SHP77 (cell line): ENCODE results near the gene UBE2Z.
A peak's percentile ranks its signal among the peaks of the same experiment; 100 is the strongest.
"Not testable (repeated sequence)": the region's sequence is repeated elsewhere in the genome, so short reads cannot be mapped to it uniquely, and the experiment has no call there.

ENCODE experiments used
- DNase-seq, 2 experiments: peaks; one replicate each; lab custom pipeline; 2025; lab: John Stamatoyannopoulos, UW

Gene UBE2Z

DNA sequence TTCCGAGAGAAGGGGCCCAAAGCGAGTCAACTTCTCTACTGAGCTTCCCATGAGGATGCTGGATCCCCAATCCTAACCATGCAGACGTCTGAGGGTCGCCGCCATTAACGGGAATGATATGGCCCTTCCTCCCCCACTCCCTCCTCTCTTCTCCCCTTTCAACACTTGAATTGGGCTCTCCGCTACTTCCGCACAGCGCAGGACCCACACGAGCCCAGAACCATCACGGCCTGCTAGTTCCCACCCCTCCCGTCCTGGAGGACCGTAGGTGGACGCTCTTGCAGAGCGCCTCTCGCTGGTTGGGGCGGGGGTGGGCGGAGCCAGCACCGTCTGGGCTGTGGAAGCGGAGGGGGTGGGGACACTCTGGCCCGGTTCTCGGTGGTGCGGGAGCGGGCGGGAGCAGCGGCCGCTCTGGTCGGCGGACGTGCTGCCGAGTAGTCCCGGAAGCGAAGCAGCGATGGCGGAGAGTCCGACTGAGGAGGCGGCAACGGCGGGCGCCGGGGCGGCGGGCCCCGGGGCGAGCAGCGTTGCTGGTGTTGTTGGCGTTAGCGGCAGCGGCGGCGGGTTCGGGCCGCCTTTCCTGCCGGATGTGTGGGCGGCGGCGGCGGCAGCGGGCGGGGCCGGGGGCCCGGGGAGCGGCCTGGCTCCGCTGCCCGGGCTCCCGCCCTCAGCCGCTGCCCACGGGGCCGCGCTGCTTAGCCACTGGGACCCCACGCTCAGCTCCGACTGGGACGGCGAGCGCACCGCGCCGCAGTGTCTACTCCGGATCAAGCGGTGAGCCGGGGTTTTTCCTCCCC, at the start of gene UBE2Z:
UBE2Z (plus strand) TSS at position 361 of the 797 bp plus-strand sequence; CDS start at position 458, 97 bp downstream.
- peak; percentile 94 to 96 for DNase-seq

DNA sequence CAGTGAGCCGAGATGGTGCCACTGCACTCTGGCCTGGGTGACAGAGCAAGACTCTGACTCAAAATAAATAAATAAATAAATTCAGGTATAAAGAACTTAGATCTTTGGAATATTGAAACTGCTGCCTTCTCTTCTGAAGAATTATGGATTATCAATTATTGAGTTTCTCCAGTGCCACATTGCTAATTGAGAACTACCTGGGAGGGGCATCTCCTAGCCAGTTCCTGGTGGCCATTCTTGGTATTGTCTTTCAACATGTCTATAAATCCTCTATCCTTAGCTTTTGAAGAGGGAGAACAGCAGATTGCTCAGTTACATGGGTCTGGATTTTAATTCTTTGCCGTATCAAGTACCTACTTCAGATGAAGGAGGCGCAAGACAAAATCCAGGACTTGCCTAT, 48.2 kb upstream of the UBE2Z start:
- no peak for DNase-seq

DNA sequence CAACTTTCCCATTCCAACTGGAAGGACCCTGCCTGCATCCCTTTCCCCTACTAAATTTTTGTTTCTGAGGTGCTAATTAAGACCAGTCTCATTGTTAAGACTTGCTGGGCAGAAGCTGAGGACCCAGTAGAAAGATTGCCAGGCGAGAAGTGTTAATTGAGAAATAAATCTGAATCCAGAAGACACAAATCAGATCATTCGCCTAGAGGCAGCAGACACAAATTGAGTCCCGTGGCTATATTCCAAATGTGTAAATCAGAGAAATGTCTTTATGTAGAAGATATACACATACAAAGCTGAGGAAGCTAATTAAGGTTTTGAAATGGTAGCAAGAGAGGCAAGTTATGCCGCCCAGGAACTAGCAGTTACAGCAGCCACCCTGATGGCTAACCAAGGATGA, 47.8 kb upstream of the UBE2Z start:
- no peak for DNase-seq

DNA sequence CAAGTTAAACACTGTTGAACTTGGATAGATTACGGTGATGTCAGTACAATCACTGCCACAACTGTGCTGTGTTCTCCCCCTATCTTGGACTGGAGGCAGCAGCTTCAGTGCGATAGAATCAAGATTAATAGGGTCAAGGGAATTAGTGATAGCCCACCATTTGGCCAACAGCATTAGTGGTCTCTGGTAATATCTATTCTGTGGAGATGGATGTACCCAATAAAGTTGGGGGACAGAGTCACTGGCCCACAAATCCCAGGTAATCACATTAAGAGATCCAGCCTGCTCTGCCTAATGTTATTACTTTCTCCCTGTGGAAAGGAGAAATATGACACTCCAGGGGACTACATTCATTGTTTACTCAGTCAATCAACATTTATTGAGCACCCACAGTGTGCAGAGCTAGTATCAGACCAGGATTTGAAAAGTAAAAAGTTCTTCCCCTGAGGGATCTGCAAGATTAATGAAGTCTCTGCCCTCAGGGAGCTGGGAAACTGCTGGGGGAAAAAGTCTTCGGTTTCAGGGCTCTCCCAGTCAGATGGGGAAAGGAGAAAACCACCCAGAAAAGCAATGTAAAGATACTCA, 39.2 kb upstream of the UBE2Z start:
- no peak for DNase-seq

DNA sequence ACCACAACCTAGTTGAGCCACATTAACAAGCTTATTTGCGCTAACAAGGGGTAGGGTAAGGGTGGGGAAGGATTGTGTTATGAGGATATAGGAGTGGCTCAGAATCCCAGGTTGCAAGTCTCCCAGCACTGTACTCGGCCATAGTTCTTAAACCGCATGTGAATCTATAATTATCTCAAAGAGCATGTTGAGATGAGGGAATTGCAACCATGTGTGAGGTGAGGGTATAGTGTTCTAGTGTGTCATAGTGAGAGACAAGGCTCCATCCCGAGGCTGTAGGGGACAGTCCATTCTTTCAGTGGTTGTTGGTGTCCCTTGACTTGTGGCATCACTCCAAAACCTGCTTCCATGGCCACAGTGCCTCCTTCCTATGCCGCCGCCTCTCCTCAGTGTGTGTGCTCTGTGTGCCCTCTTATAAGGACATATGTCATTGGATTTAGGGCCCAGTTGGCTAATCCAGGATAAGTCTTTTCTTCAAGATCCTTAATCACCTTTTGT, 38.3 kb upstream of the UBE2Z start:
- DNase-seq = no peak

DNA sequence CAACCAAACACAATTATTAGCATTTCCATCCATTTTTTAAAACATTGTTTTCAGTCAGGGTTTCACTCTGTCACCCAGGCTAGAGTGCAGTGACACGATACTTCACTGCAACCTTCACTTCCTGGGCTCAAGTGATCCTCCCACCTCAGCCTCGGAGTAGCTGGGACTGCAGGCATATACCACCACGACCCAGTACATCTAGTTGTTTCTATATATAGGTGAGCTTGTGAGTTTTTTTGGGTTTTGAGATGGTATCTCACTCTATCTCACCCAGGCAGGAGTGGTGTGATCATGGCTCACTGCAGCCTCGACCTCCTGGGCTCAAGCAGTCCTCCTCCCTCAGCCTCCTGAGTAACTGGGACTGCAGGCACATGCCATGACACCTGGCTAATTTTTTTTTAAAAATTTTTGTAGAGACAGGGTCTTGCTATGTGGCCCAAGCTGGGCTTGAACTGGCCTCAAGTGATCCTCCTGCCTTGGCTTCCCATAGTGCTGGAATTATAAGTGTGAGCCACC, 37.1 kb upstream of the UBE2Z start:
- DNase-seq = no peak

DNA sequence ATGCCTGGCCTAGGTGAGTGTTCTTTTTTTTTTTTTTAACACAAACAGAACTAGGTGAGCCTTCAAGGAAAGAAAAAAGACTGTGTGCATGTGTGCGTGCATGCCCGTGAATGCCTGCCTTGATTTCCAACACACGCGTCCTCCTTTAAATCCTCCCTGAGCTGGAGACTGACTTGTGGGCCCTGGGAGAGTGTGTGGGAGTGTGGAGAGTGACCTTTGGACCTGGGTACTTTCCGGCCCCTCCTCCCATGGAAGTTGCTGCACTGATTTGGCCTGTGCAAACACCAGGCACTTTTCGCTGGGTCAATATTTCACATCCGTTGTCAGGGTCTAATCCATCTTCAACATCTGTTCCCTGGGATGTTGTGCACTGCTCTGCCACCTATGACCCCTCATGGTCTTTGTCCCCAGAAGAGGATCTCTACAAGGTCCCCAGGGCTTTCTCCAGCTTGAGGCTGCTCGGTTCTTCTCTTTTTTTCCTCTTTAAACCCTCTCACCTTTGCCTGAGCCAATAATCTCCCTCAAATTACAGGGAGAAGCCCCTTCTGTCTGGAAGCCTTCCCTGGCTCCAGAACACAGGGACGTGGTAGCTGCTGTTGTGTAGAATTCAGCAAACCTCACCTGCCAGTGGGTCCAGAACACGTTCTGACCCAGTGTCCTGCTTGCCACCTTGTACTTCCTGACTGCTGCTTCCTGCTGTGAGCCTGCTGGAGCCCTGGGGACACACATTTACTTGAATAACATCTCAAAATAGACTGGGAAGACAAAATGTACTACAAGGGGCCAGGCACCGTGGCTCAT, 36.5 kb upstream of the UBE2Z start:
- peak in 1 of 2 experiments; percentile 6 for DNase-seq

DNA sequence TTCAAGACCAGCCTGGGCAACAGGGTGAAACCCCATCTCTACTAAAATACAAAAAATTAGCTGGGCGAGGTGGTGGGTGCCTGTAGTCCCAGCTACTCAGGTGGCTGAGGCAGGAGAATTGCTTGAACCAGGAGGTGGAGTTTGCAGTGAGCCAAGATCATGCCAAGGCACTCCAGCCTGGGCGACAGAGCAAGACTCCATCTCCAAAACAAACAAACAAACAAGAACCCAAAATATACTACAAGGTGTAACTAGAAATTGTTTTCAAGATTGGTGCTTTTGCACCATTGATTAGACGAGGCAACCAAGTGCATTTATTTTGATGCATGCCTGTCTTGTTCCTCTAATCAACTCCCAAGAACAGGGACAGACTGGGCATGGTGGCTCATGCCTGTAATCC, 35.8 kb upstream of the UBE2Z start:
- not testable (repeated sequence) for DNase-seq

DNA sequence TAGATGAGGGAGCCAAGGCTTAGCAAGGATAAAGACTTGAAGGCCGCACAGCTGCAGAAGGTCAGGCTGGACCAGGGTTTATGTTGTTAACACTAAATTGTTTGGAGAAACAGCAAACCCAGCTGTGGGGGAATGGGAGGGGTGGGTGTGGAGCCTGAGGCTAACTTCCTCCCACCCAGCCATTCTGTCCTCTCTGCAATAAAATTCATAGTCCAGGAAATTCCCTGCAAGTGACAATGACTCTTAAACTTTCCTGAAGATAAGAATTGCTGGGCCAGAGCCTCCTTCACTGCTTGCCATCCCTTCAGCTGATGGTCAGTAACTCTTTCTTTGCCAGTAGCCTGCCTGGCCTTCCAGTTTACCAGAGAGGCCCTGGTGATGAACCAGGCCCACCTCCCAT, 35.0 kb upstream of the UBE2Z start:
- no peak for DNase-seq

DNA sequence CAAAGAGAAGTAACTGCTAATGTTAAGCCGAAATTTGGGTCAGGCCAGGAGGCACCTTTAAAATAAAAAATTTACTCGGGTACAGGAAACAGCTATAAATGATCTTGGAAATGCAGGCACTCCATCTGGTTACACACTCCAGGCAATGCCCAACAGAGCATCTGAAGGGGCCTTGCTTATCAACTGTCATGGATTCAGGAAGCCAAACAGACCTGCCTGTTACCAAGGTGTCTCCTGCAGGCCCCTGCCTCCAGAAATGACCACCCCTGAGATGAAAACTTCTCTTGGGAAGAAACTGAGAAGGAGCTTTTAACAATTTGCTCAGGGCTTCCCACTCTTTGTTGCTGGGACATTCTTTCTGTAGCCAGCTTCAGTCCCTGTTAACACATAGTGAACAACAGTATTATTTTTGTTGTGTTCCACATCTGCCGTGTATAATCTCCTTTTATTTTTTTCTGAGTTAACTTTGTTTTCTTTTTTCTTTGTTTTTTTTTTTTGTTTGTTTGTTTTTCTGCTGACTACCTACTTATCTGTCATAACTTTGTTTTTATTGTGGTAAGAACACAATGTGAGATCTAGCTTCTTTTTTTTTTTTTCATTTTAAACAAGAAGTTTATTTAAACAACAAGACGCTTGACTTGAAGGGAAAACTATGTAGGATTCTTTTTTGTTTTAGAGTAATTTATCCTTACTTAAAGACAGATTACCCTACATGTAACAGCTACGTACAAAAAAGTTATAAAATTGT, 34.3 kb upstream of the UBE2Z start:
- no peak for DNase-seq

DNA sequence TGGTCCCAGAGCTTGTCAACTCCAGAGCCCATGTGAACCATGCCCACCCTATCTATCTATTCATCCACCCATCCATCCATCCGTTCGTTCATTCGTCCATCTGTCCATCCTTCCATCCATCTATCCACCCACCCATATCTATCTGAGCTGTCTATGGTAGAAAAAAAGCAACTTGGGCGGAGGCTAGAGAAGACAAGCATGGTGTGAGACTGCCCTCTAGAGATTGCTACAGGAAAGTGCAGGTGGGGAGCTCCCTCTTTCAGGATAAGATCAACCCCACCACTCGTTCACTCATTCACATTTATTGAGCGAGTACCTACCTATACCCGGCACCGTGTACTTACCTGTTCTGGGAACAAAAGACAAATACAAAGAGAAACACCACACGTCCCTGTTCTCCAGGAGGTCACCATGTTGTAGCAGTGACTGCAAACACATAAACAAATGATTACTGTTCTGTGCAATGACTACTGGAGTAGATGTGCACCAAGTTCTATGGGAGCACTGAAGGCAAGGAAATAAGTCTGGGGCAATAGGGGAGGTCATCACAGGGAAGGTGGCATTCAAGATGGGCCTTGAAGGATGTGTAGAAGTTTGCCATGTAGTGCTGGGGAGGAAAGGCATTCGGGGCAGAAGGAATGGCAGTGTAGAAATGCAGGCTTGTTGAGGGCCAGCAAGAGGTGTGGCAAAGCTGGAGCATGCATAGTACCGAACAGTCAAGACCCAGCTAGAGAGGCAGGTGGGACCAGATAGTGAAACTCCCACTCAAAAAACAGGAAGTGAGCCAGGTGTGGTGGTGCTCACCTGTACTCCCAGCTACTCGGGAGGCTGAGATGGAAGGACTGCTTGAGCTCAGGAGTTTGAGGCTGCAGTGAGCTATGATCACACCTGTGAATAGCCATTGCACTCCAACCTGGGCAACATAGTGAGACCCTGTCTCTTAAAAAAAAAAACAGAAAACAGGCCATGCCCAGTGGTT, 29.0 kb upstream of the UBE2Z start:
- peak; percentile 46 to 59 for DNase-seq

DNA sequence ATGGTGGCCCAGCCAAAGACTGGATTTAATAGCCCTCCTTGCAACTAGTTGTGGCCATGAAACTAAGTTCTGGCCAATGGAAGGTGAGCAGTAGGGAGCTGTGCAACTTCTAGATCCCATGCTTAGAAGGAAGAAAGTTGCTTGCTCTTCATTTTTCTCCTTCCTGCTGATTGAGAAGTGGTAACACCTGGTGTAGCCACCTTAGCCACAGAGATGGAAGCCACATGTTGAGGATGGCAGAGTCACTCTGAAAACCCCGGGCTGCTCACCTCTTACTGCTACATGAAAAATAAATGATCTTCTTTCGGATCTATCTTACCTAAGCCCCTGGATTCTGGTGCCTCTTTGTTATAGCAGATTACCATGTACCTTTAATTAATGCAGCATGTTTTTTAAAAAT, 25.9 kb upstream of the UBE2Z start:
- no peak for DNase-seq

DNA sequence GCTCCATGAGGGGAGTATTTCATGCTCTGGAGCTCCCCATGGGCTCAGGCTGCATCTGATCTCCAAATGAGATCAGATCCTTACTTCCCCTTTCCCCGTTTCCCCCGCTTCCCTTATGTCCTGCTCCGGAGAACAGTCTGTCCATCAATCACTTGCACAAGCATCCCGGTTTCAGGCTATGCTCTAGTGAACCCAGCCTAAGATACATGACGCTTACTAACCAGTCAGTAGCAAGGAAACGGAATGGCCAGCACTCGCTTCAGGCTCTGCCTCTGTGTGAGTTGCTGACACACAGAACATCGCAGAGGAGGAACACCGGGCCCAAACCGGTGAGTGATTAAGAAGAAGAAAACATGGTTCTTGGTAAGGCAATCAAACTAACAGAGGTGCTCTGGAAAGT, 25.0 kb upstream of the UBE2Z start:
- DNase-seq = no peak

DNA sequence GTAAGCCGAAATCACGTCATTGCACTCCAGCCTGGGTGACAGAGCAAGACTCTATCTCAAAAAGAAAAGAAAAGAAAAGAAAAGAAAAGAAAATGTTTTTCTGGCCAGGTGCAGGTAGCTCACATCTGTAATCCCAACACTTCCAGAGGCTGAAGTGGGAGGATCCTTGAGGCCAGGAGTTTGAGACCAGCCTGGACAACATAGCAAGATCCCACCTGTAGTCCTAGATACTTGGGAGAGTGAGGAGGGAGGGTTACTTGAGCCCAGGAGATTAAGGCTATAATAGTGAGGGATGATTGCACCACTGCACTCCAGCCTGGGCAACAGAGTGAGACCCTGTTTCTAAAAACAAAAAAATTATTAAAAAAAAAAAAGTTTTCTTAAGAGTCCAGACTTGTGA, 18.1 kb upstream of the UBE2Z start:
- DNase-seq = no peak

DNA sequence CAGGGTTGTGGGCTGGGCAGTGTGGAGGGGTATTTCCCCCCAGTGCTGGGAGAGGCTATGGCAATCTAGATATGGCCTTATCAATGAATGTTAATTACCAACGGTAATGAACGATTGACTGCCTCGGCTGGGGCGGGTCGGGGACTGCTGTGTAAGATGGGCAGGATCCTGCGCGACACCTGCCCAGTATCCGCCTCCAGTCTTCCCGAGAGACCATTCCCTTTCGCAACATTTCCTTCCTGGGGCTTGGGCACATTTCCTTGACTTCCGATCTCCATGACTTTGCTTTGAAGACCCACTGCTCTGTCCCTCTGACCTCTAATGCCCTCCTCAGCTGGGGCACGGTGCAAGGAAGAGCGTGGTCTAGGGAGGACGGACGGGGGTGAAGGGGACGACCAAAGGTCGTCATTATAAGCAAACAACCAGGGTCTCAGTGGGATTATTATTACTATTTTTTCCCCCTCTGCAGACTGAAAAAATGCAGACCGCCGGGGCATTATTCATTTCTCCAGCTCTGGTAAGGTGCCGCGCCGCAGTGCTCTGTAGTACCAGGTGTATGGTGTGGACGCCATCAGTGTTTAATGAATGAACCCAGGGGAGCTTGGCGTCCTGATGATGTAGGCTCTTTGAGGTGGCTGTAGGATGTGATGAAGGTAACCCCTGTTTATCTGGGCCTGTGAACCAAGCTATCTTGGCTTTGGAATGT, 15.1 kb upstream of the UBE2Z start:
- no peak for DNase-seq

DNA sequence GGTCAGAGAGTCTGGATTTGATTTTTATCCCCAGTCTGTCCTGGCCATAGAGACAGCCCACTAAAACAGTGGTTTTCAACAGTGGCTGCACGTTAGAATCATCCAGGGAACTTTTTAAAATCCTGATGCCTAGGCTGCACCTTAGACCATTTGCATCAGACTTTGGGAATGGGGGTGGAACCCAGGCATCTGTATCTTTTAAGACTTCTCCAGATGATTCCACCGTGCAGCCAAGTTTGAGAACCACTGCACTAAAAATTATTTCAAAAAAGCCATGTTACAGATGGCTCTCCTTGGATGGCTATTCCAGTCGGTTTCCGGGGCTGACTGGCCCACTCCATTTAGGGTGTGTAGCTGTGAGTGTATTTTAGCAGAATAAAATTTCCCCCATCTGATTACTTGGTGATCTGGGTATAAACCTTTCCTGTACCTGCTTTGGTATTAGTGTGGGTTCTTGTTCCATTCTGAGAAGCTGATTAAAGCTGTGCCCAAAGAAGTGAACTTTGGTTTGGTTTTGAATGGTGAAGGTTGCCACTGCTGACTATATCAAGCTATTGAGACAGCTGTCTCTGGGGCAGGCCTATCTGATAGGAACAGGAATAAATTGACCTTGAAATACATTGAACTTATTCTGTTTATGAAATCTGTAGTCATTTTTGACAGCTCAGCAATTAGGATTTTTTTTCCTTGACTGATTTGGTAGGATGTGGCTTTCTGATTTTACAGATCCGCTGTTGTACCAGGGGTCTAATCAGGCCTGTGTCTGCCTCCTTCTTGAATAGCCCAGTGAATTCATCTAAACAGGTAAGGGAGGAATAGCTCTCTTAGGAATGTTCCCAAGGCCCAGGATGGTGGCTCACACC, 14.3 kb upstream of the UBE2Z start:
- DNase-seq = no peak

DNA sequence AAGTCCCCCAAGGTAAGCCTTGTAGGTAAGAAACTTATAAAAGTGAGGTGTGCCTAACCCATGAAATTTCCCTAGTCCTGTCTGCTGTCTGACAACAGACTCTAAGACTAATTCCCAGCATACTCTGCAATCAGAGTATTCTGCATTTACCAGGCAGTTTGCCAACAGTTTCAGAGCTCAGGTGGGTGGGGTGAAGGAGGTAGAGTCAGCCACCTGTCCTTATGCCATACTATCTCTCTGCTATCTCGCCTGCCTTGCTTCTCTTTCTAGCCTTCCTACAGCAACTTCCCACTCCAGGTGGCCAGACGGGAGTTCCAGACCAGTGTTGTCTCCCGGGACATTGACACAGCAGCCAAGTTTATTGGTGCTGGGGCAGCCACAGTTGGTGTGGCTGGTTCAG, 13.3 kb upstream of the UBE2Z start:
- no peak for DNase-seq

DNA sequence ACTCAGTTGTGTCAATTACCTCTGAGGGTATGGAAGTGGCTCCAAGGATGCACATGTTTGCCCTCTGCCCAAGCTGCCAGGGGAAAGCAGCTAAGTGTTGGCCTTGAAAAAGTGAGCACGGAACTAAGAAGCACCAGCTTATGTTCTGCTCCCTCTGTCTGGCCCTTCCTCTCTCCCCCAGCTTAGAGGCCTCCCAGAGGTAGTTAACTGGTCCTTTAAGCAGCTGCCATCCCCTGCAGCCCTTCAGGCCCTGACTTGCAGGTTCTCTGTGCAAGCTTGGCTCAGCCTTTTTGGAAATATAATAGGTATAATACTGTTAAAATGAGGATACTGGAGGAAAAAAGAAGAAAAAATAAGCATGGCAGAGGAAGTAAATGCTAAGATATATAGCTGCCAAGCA, 7.0 kb upstream of the UBE2Z start:
- no peak for DNase-seq

DNA sequence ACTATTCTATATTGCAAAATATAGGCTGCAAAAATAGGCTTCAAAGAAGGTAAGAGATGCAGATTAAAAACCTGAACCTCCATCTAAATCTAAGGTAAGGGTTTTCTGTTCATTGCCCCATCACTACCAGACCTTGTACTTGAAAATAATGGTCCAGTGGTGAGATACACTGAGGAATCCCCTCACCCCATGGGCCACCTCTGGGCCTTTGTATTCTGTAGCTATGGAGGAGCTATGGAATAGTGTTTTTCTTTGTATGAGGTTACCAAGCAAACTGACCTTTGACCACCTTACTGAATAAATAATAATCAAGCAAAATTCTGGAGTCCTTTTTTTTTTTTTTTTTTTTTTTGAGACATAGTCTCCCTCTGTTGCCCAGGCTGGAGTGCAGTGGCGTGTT, 4.8 kb upstream of the UBE2Z start:
- DNase-seq = no peak
